GM21786 (cell line): ENCODE measurements around the gene KIAA1671.
"Not testable (repeated sequence)": the region's sequence is repeated elsewhere in the genome, so short reads cannot be mapped to it uniquely, and the experiment has no call there.

Experiments
- ATAC-seq: cut with Tn5 transposase; IDR thresholded peaks from one replicate; pipeline ENCODE4 v1.9.1; 2021; ENCODE audit not compliant: unreplicated experiment

The KIAA1671 gene

DNA sequence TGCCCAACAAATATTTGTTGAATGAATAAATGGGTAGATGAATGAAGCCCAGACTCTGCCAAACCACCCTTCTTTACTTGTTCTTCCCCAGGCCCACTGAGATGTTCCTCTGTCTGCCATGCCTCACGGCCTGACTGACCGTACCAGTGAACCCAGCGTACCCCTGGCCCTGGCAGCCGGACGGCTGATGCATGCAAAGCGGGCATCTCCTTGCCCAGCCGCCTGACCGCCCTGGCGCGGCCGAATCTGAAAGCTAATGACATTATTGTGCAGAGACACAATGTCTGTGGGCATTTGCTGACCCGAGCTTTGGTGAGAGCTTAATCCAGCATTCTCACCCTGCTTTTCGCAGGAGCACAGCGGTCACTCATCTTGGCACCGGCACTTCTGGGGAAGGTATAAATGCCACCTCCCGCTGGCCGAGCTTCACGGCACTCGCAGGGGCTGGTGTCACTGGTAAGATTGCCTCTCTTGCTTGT is 266.7 kb downstream of the KIAA1671 start, which contains the start of gene CRYBB2:
CRYBB2 (plus strand) TSS at position 429 of the 479 bp plus-strand sequence. CDS start 1,791 bp downstream, outside the sequence.
- no peak for ATAC-seq

DNA sequence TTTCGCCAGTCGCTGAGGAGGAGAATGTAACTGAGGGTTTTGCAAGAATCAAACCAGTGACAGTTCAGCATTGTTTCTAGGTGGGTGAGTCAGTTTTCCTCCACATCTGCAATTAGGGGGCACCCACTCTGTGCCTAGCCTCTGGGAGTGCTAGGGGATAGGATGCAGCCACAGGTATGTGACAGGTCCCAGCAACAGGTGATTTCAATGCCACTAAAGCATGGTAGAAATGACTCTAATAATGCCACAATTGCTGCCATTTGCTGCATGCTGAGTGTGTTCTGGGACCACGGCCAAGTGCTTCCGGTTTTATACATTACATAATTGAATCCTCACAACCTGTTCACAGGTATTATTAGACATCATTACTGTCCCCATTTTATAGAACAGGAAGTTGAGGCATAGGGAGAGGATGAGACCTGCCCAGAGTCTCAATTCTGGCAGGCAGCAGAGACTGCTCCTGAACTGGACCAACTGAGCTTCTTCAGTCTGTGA is 267.5 kb downstream of the KIAA1671 start:
- ATAC-seq: no peak

DNA sequence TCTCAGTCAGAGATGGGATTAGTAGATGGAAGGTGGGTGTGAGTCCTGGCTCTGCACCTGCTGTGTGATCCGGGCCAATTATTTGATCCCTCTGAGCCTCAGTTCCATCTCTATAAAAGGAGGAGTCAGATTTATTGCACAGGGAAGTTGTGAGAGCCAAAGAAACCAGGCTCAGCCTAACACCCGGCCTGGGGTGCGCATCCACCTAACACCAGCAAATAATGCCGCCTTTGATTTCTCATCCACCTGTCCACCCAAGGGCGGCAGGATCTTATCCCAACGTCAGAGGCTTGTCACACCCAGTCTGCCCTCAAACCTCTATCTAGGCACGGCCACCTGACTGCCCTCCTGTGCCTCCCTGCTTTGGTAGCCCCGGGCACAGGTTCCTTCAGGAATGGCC is 269.3 kb downstream of the KIAA1671 start:
- no peak for ATAC-seq

DNA sequence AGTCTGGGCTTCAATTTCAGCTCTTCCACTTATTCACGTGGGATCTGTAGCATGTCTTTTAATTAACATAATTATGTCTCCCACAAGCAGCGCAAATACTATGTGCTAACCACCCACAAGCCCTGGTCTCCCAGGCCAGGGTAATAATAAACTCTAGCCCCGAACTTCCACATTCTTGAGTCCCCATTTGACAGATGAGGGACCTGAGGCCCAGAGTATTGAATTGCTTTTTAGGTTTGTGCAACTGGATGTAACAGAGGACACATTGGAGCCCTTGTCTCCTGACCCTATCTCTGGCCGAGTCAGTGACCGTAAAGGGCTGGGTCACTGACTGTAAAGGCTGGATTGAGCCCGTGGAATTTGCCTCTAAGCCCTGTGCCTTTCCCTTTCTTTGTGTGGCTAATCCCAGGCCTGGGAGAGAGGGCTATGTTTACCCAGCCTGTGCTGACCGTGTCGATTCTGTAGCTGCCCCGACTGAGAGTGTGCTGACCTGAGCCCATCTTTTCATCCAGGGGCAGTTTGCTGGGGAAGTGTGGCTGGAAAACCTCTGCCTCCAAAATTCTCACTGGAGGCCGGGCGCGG is 270.8 kb downstream of the KIAA1671 start:
- no peak for ATAC-seq

DNA sequence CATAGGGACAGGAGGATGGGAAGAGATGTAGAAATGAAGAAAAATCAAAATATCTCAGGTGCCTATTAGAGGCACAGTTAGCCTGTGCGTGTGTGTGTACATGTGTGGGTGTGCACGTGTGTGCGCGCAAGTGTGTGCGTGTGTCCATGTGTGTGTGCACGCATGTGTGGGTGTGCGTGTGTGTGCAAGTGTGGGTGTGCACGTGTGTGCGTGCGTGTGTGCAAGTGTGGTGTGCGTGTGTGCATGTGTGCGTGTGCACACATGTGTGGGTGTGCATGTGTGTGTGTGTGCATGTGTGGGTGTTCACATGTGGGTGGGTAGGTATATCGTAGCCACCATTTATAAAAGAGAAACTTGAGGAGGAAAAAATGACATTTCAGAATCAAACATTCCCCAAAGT is 276.3 kb downstream of the KIAA1671 start:
- no peak for ATAC-seq

DNA sequence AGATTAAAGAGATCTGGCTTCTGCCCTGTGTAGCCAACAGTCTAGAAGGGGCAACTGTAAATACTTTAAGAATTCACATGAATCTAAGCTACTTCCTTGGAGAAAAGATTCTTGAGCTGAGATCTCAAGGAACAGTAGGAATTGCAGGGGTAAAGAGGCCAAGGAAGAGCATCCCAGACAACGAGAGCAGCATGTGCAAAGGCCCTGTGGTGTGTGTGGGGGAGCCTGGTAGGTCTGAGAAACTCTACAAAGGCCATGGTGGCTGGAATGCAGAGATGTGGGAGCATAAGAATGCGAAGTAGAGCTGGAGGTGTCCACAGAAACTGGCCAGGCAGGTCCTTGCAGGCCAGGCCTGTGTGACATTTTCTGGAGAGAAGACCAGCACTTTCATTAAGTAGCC is 278.2 kb downstream of the KIAA1671 start:
- not testable (repeated sequence) for ATAC-seq

DNA sequence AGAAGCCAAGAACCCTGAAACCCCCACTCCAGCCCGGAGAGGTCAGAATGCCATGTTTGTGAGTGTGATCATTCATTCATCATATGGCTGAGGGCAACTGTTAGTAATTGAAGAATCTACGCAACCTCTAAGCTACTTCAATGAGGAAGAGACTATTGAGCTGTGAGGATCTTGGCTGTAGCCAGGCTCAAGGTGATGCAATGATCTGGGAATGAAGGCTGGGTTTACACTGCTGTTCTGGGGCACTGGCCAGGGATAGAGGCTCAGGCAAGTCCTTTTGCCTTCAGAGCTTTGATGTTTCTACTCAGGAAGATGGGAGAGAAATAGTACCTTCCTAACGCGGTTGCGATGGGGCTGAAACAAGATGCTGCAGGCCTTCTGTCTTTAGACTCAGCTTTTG is 279.8 kb downstream of the KIAA1671 start:
- ATAC-seq: no peak

DNA sequence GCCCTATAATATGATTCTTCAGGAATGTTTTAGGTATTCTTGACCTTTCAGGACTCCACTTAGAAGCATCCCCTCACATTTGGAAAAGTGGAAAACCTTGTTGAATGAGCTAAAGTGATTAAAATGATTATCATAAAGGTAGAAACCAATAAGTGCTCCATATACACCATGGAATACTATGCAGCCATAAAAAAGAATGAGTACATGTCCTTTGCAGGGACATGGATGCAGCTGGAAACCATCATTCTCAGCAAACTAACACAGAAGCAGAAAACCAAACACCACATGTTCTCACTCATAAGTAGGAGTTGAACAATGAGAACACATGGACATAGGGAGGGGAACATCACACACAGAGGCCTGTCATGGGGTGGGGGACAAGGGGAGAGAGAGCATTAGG is 281.2 kb downstream of the KIAA1671 start:
- ATAC-seq: not testable (repeated sequence)

DNA sequence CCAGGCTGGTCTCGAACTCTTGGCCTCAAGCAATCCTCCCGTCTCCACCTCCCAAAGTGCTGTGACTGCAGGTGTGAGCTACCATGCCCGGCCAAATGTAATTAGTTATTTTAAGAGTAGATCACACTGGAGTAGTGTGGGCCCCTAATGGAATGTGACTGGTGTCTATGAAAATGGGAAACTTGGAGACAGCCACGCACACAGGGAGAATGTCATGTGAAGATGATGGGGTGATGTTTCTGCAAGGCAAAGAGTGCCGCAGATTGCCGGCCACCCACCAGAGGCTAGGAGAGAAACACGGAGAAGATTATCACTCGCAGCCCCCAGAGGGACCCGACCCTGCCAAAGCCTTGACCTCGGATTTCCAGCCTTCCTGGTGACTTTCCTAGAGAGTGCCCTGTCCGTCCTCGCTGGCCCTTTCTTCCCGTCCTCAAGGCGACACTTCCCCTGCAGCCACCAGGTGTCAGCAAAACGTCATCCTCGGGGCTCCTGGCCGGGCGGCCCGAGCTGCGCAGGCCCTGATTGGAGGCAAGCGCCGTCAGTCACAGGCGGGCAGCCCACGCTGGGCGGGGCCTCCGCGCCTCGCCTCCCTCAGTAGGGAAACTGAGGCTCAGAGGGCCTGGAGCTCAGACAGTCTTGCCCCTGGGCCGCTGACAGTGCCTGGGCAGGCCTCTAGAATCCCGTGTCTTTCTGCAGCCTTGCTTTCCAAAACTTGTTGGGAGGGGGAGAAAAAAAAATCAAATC is 283.2 kb downstream of the KIAA1671 start:
- no peak for ATAC-seq

DNA sequence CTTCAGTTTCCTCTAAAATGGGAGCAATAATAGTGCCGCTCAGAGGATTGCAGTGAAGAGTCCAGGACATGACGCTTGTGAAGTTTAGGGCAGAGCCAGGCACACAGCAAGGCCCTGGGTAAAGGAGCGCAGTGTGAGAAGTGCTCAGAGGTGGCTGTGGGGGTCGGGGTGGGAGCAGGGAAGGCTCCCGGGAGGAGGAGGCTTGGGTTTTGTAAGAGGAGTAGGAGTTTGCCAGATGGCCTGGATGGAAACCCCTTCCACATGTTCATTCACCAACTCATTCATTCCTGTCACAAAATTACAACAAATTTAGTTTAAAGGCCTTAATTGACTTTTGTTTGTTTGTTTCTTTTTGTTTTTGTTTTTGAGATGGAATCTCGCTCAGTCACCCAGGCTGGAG is 283.9 kb downstream of the KIAA1671 start:
- ATAC-seq: no peak

DNA sequence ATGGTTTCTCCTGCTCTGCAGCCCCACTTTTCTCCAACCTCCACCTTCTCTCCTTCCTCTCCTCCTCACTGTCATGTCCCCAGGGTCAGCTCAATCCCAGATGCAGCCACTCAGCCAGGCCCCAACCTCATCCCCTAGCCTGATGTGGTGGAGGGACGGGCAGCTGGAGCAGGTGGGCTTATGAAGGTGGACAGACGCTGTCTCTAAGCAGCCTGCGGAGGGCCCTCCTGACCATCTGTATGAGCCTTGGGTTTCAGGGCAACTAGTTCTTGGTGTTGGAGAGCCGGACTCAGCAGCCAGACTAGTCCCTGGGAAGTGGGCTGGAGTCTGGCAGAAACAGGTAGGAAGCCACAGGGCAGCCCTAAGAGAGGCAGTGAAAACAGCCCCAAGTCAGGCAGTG is 285.0 kb downstream of the KIAA1671 start:
- no peak for ATAC-seq

DNA sequence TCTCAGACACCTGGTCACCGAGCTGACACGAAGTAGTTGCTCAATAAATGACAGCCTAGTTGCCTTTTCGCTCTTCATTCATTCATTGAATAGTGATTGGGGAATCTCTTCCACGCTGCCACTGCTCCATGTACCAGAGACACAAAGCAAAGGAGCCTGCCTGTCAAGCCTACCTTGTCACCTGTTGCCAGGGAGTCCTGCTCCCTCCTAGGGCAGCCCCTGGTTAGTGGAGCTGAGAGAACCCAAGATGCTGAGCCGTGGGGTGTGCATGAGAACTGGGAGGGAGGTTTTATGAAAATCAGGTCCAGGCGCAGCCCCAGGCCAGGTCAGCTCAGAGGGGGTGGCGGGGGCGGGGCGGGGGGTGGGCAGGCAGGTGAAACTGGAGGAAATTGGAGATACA is 285.5 kb downstream of the KIAA1671 start:
- ATAC-seq: not testable (repeated sequence)
